LNCAP (cell line): Measurements from ENCODE around the gene FOXP1.

Source experiments
- CTCF ChIP-seq: fragments of 450-650 bp; IDR thresholded peaks from 2 replicates; pipeline ENCODE4 v1.5.1; 2017; ENCODE audit warnings: mild to moderate bottlenecking

The FOXP1 gene

GRCh38 chr3:71303627-71304200, 279.8 kb downstream of the FOXP1 start:
- no peak for TF ChIP-seq CTCF

- TF ChIP-seq CTCF, result no peak
Measured at GRCh38 chr3:71302604-71303003, 280.9 kb downstream of the FOXP1 start.

GRCh38 chr3:71300951-71301393, 282.6 kb downstream of the FOXP1 start:
- no peak for TF ChIP-seq CTCF

GRCh38 chr3:71299160-71299559, 284.4 kb downstream of the FOXP1 start:
- no peak for TF ChIP-seq CTCF

- no peak for TF ChIP-seq CTCF
Measured at GRCh38 chr3:71294919-71295318, 288.6 kb downstream of the FOXP1 start.

- TF ChIP-seq CTCF, result no peak
Measured at GRCh38 chr3:71290301-71290700, 293.2 kb downstream of the FOXP1 start.

GRCh38 chr3:71288269-71288930, 295.1 kb downstream of the FOXP1 start:
- TF ChIP-seq CTCF, result no peak
